AG10803 (cell line): ENCODE measurements around the gene HMGN2.
A peak's percentile ranks its signal among the peaks of the same experiment; 100 is the strongest.

Experiments
- DNase-seq: peaks from one replicate; pipeline ENCODE4 v3.0.0; 2010; ENCODE audit warnings: low read depth
- H3K4me3 ChIP-seq: 2 replicates; pipeline ENCODE4 v1.5.1; 2011; ENCODE audit warnings: mild to moderate bottlenecking, low read length, control low read depth
- CTCF ChIP-seq: conservative IDR thresholded peaks from 2 replicates; pipeline ENCODE4 v1.5.1; 2011; ENCODE audit warnings: mild to moderate bottlenecking, low read length, control low read depth, inconsistent platforms

Gene HMGN2

GRCh38 chr1:26472320-26472900 lies at the start of gene HMGN2:
TSS of gene HMGN2 (plus strand) at chr1:26472440. CDS start at chr1:26472613, 173 bp downstream.
- H3K4me3 ChIP-seq, result peak within 1 kb of the TSS; percentile 78
- peak; percentile 84 for DNase-seq
- TF ChIP-seq CTCF, result no peak

- DNase-seq, result no peak
- H3K4me3 ChIP-seq, result no peak overlapping the region
- TF ChIP-seq CTCF, result no peak
Observed at GRCh38 chr1:26429721-26430120, 42.5 kb upstream of the HMGN2 start.

GRCh38 chr1:26431979-26432695 lies 40.1 kb upstream of the HMGN2 start, which contains the start of gene DHDDS:
TSS of gene DHDDS (plus strand) at chr1:26432321. CDS start at chr1:26432946, 625 bp downstream.
- H3K4me3 ChIP-seq, result peak within 1 kb of the TSS; percentile 65
- no peak for TF ChIP-seq CTCF
- DNase-seq, result peak; percentile 97

GRCh38 chr1:26432793-26433192 lies 39.4 kb upstream of the HMGN2 start:
- TF ChIP-seq CTCF, result no peak
- H3K4me3 ChIP-seq, result peak overlapping the region; percentile 65
- DNase-seq, result no peak

GRCh38 chr1:26434161-26434752 lies 38.0 kb upstream of the HMGN2 start:
- no peak overlapping the region for H3K4me3 ChIP-seq
- no peak for TF ChIP-seq CTCF
- no peak for DNase-seq

GRCh38 chr1:26438041-26438440 lies 34.2 kb upstream of the HMGN2 start:
- no peak for TF ChIP-seq CTCF
- DNase-seq, result no peak
- H3K4me3 ChIP-seq, result no peak overlapping the region
